ENCODE data around the gene GRM8.

- TF ChIP-seq POLR2AphosphoS5 (IDR thresholded peaks at IDR 0.05) (no peak), CTCF (IDR thresholded peaks at IDR 0.05) (no peak)
Measured at GRCh38 chr7:126768836-126769235, 483.9 kb downstream of the GRM8 start.
